ENCODE data around the gene ROBO2.

- TF ChIP-seq CTCF (IDR thresholded peaks at IDR 0.05): no peak
- TF ChIP-seq POLR2A (IDR thresholded peaks at IDR 0.05): no peak
Observed at GRCh38 chr3:77232557-77232956, 192.7 kb downstream of the ROBO2 start.

Measured in esophagus squamous epithelium (tissue), 4 donors.